NCI-H2227 (cell line): ENCODE data around the gene ZNF138.
A peak's percentile ranks its signal among the peaks of the same experiment; 100 is the strongest.
"Not testable (repeated sequence)": the region's sequence is repeated elsewhere in the genome, so short reads cannot be mapped to it uniquely, and the experiment has no call there.

ENCODE experiments used
- DNase-seq: peaks from one replicate; lab custom pipeline; 2025; ENCODE audit not compliant: unreplicated experiment; lab: John Stamatoyannopoulos, UW

The ZNF138 gene

GRCh38 chr7:64838051-64838450, 43.8 kb downstream of the ZNF138 start:
- DNase-seq, result not testable (repeated sequence)

- no peak for DNase-seq
Measured at GRCh38 chr7:64838691-64839090, 44.5 kb downstream of the ZNF138 start.

DNA sequence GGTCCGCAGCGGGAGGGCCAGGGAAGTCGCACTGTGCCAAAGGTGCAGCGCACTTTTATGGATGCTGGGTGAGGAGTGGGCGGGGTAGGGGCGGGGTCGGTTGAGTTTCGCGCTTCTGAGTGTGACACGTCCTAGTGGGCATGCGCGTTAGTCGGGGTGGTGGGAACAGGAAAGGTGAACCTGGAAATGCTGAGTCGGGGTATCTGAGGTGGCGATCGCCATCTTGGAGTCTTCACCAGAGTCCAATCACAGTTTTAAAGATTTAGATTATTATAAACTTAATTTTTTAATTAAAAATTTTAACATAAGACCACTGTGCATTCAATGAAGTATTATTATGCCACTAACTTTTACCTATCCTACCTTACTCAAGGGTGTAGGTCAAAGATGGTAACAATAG, 45.7 kb downstream of the ZNF138 start:
- no peak for DNase-seq

GRCh38 chr7:64849250-64849923, 55.2 kb downstream of the ZNF138 start:
- peak; percentile 57 for DNase-seq

- no peak for DNase-seq
Measured at GRCh38 chr7:64849924-64850499, 55.8 kb downstream of the ZNF138 start.

- DNase-seq, result no peak
Measured at GRCh38 chr7:64853679-64854078, 59.5 kb downstream of the ZNF138 start.

DNA sequence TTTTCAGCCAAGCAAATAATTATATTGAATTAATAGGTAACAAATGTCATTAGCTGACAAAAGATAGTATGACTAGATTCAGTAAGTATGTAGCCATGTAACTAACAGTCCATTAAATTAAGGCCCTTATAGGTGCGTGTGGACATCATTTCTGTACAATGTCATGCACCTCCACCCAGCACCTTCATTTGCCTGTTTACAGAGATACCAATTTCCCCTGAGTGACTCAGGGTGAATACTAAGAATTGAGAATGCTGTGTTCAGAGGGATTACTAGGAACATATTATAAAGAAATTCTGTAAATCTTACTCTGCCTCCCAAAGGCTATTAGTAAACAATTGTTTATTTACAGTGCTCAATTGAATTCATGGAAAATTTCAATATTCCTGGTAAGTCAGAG, 60.7 kb downstream of the ZNF138 start:
- DNase-seq, result no peak

- no peak for DNase-seq
Measured at GRCh38 chr7:64863021-64863420, 68.8 kb downstream of the ZNF138 start.

DNA sequence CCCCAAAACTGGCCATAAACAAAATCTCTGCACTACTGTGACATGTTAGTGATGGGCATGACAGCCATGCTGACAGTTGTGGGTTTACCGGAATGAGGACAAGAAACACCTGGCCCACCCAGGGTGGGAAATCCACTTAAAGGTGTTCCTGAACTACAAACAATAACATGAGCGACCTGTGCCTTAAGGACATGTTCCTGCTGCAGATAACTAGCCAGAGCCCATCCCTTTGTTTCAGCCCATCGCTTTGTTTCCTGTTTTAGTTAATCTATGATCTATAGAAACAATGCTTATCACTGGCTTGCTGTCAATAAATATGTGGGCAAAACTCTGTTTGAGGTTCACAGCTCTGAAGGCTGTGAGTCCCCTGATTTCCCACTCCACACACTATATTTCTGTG, 69.3 kb downstream of the ZNF138 start:
- not testable (repeated sequence) for DNase-seq

- no peak for DNase-seq
Measured at GRCh38 chr7:64863969-64864368, 69.7 kb downstream of the ZNF138 start.

GRCh38 chr7:64867863-64868440, 73.7 kb downstream of the ZNF138 start:
- no peak for DNase-seq

GRCh38 chr7:64868499-64868898, 74.3 kb downstream of the ZNF138 start:
- DNase-seq, result no peak

- no peak for DNase-seq
Measured at GRCh38 chr7:64869121-64869725, 75.0 kb downstream of the ZNF138 start.

- DNase-seq, result no peak
Measured at GRCh38 chr7:64869912-64870562, 75.8 kb downstream of the ZNF138 start.

DNA sequence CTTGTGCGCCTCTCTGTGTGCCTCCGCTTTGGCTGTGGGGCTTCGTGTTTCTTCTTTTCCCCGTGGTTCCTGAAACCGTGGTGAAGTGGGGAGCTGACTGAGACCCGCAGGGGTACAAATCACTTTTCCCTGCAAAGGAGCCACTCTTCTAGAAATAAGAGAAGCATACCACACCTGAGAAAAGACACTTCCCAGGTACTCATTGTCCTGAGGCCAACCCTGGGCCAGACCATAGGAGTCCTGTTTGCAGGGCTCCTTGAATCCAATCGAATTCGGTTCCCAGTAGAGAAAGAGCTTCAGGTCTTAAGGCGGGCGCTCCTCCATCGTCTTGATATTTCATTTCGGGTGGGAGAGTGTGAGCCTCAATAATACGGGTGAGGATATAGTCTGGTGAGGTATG, 76.4 kb downstream of the ZNF138 start:
- DNase-seq, result no peak

GRCh38 chr7:64871761-64872160, 77.5 kb downstream of the ZNF138 start:
- DNase-seq, result no peak

GRCh38 chr7:64872351-64873154, 78.3 kb downstream of the ZNF138 start:
- DNase-seq, result no peak

GRCh38 chr7:64873155-64873500, 78.9 kb downstream of the ZNF138 start:
- no peak for DNase-seq

DNA sequence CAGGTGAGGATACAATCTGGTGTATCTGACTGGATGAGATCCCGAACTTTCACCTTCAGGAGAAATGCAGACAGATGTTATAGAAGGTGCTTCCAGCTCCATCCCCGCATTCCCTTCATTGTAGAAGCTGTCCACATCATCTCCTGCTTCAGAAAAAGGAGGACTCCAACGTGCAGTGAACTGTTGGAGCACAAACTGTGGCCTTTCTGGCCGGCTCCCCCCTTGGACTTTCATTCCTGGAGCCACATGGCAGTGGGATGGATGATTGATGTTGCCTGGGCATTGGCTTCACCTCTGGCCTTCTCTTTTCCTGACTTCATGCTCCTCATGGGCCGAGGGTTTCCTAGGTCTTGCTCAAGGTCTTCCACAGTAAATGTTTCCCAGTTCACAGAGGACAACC, 79.3 kb downstream of the ZNF138 start:
- no peak for DNase-seq

DNA sequence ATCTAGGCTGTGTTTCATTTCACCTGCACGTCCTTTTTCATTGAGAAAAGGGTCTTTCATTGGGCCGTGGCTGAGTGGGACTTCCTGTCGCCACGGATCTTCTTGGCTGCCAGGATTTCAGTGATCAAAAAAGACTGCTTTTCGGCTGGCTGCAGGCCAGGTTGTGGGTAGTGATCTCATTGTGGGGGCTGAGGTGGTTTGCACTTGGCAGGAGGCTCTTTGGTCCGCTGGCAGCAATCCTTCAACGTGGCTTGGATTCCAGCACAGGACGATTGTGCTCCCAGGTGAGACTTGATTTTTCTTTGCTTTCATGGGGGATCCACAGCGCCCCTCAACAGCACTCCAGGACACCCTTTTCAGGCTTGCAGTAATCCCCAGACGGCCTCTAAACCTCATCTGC, 79.9 kb downstream of the ZNF138 start:
- DNase-seq, result no peak
